Measurements from ENCODE around the gene NAV3. TPM values are rescaled to one million over a fixed set of nuclear protein-coding genes. Genes with fewer than 3 reads are reported as not detected.

NAV3 gene
- total RNA-seq, 2 donors from 2014 or later, result 0.72 to 1.9 TPM

DNA sequence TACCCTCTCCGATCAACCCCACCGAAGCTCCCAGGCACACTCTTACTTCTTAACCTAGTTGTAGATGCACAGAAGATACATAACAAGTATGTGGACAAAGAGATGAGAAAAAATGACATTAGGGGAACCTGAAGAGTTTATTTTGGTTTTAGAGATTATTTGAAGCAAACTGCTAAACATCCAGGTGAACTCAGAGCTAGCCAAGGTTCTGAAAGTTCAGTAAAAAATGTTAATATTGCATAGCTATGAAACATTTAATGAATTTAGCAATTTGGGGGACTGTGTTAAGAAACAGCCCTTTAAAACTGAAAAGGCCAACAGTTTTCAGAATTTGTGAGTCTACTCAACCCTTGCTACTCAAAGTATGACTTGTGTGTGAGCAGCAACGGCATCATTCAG, 174.4 kb downstream of the NAV3 start:
- Histone ChIP-seq H3K9me3 (no peaks in the 10 kb centered on the region), H3K9ac (ENCODE audit: low read depth in 2 of 2, low read length in 2 of 2) (no peak overlapping the region), H3K27me3 (no peaks in the 10 kb centered on the region), H3K36me3 (no peaks in the 10 kb centered on the region), H3K27ac (no peak overlapping the region), H3K4me3 (no peak overlapping the region), H3K4me1 (no peaks in the 10 kb centered on the region)
- TF ChIP-seq, protein P1, sequence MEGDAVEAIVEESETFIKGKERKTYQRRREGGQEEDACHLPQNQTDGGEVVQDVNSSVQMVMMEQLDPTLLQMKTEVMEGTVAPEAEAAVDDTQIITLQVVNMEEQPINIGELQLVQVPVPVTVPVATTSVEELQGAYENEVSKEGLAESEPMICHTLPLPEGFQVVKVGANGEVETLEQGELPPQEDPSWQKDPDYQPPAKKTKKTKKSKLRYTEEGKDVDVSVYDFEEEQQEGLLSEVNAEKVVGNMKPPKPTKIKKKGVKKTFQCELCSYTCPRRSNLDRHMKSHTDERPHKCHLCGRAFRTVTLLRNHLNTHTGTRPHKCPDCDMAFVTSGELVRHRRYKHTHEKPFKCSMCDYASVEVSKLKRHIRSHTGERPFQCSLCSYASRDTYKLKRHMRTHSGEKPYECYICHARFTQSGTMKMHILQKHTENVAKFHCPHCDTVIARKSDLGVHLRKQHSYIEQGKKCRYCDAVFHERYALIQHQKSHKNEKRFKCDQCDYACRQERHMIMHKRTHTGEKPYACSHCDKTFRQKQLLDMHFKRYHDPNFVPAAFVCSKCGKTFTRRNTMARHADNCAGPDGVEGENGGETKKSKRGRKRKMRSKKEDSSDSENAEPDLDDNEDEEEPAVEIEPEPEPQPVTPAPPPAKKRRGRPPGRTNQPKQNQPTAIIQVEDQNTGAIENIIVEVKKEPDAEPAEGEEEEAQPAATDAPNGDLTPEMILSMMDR (IDR thresholded peaks at IDR 0.05), result no peak
- DNase-seq, result no peak
- intact Hi-C loops (cut with DNase I), result loop anchor here (10.0 kb wide), 1 partner anchor 110 kb away; no protein-coding TSS in a partner anchor

DNA sequence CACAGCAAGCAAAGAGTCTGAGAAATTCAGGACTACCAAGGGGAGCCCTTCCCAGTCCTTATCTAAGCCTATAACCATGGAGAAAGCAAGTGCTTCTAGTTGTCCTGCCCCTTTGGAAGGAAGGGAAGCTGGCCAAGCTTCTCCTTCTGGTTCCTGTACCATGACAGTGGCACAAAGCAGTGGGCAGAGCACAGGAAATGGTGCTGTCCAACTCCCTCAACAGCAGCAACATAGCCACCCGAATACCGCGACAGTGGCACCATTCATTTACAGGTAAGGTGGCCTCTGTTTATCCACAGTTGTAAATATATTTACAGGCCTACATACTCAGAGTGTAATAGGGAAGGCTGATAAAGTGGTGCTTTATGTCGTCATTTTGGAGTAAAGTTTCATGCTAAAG, 176.5 kb downstream of the NAV3 start:
- H3K4me1 ChIP-seq, result no peaks in the 10 kb centered on the region
- TF ChIP-seq, protein P1 (IDR thresholded peaks at IDR 0.05), result no peak
- H3K27ac ChIP-seq, result no peak overlapping the region
- H3K36me3 ChIP-seq, result no peaks in the 10 kb centered on the region
- H3K9me3 ChIP-seq, result no peaks in the 10 kb centered on the region
- DNase-seq, result no peak
- H3K27me3 ChIP-seq, result no peaks in the 10 kb centered on the region
- H3K9ac ChIP-seq (ENCODE audit: low read depth in 2 of 2, low read length in 2 of 2), result no peak overlapping the region
- H3K4me3 ChIP-seq, result no peak overlapping the region
- intact Hi-C loops (cut with DNase I), result loop anchor here (10.0 kb wide), 1 partner anchor 108 kb away; no protein-coding TSS in a partner anchor

DNA sequence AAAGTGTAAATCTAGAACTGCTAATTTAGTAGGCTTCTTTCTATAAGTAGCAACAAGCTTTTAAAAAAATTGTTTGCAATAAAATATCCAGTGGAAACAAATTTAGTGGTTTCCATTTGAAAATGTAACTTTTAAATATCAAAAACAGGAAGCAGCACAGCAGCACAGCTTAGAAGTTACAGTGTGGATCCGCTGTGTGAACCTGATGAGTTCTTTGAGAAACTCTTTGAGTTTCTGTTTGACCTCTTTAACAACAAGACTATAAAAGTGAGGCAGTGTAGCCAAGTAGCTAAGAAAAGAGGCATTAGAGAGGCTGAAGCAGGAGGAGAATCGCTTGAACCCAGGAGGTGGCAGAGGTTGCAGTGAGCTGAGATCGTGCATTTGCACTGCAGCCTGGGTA, 178.3 kb downstream of the NAV3 start:
- Histone ChIP-seq H3K27me3 (no peaks in the 10 kb centered on the region), H3K4me1 (no peaks in the 10 kb centered on the region), H3K9ac (ENCODE audit: low read depth in 2 of 2, low read length in 2 of 2) (no peak overlapping the region), H3K27ac (no peak overlapping the region), H3K36me3 (no peaks in the 10 kb centered on the region), H3K9me3 (no peaks in the 10 kb centered on the region), H3K4me3 (no peak overlapping the region)
- DNase-seq, result no peak
- TF ChIP-seq, protein P1 (IDR thresholded peaks at IDR 0.05), result no peak
- intact Hi-C loops (cut with DNase I), result loop anchor here (10.0 kb wide), 1 partner anchor 106 kb away; no protein-coding TSS in a partner anchor

DNA sequence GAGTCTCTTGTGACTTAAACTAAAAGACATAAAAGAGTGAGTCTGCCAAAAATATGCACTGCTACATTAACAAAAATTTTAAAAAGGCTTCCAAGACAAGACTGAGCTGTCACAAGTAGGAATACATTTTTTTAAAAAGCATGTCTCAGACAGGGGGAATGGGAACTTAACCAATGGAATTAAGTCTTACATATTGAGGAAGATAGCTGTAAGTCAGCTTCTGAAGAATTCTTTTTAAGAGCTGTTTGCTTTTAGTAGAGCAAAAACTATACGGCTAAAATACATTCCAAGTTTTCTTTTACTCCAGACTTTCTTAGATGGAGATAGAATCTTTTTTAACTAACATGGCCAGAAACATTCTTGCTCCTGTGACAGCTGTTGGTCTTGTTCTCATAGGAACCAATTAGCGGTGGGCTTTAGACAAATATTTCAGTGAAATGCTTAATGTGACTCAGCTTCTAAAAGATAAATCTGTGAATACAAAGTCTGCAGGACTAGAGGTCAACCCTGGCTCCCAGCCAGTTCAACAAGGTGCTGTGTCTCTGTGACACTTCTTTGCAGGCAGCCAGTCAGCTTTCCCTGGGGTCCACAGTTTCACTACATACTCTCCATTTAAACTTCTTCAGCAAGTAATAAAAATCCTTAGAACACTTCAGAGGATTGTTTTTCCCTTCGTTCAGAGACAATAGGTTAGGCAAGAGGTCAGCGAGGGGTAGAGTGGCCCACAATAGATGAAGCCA, 187.6 kb downstream of the NAV3 start:
- H3K9ac ChIP-seq (ENCODE audit: low read depth in 2 of 2, low read length in 2 of 2), result no peak overlapping the region
- H3K9me3 ChIP-seq, result no peaks in the 10 kb centered on the region
- H3K4me1 ChIP-seq, result no peaks in the 10 kb centered on the region
- no peak for DNase-seq
- H3K36me3 ChIP-seq, result no peaks in the 10 kb centered on the region
- no peak overlapping the region for H3K4me3 ChIP-seq
- no peaks in the 10 kb centered on the region for H3K27me3 ChIP-seq
- TF ChIP-seq, protein P1 (IDR thresholded peaks at IDR 0.05), result no peak
- no peak overlapping the region for H3K27ac ChIP-seq
- intact Hi-C loops (cut with DNase I), result no loop called here

DNA sequence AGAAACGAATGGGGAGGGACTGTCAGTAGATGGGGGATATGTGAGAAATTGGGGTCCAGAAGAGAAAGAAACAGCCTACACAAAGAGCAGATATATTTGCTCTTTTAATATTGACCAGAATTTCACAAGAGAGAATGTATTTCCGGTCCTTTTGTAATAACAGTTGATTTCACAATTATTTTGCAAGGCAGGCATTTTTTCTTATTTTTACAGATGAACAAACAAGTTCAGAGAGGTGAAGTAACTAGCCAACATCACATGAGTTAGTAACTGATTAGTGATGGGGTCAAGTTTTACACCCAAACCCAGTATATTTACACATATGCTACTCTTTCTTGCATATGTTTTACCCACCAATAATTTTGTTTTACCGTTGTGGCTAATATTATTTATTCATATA, 188.2 kb downstream of the NAV3 start:
- Histone ChIP-seq H3K4me3 (no peak overlapping the region), H3K27me3 (no peaks in the 10 kb centered on the region), H3K9me3 (no peaks in the 10 kb centered on the region), H3K9ac (ENCODE audit: low read depth in 2 of 2, low read length in 2 of 2) (no peak overlapping the region), H3K36me3 (no peaks in the 10 kb centered on the region), H3K4me1 (no peaks in the 10 kb centered on the region), H3K27ac (no peak overlapping the region)
- intact Hi-C loops (cut with DNase I), result no loop called here
- no peak for DNase-seq
- TF ChIP-seq, protein P1 (IDR thresholded peaks at IDR 0.05), result no peak

All from colonic mucosa (tissue), 4 donors.